NCI-H2171 (cell line): ENCODE data around the gene KRT33A.
"Not testable (repeated sequence)": the region's sequence is repeated elsewhere in the genome, so short reads cannot be mapped to it uniquely, and the experiment has no call there.

Source experiments
- DNase-seq: peaks from one replicate; lab custom pipeline; 2025; lab: John Stamatoyannopoulos, UW

Gene KRT33A

GRCh38 chr17:41363881-41364280 is 13.3 kb upstream of the KRT33A start:
- no peak for DNase-seq

GRCh38 chr17:41360296-41360995 is 9.8 kb upstream of the KRT33A start:
- DNase-seq: no peak

GRCh38 chr17:41354536-41354935 is 3.9 kb upstream of the KRT33A start:
- no peak for DNase-seq

- DNase-seq: no peak
Observed at GRCh38 chr17:41352597-41353366, 2.2 kb upstream of the KRT33A start.

GRCh38 chr17:41351177-41351576 is 549 bp upstream of the KRT33A start:
- no peak for DNase-seq

GRCh38 chr17:41347869-41348760 is 2.5 kb downstream of the KRT33A start:
- DNase-seq: no peak

GRCh38 chr17:41346421-41346820 is 4.2 kb downstream of the KRT33A start:
- DNase-seq: not testable (repeated sequence)

GRCh38 chr17:41345992-41346391 is 4.6 kb downstream of the KRT33A start:
- DNase-seq: no peak

GRCh38 chr17:41343029-41343428 is 7.6 kb downstream of the KRT33A start:
- no peak for DNase-seq

- DNase-seq: no peak
Observed at GRCh38 chr17:41340934-41341861, 9.4 kb downstream of the KRT33A start.

- no peak for DNase-seq
Observed at GRCh38 chr17:41340494-41340893, 10.1 kb downstream of the KRT33A start.

- no peak for DNase-seq
Observed at GRCh38 chr17:41339571-41340172, 11.0 kb downstream of the KRT33A start.

- no peak for DNase-seq
Observed at GRCh38 chr17:41338961-41339485, 11.6 kb downstream of the KRT33A start.

- no peak for DNase-seq
Observed at GRCh38 chr17:41335747-41336146, 14.9 kb downstream of the KRT33A start.

GRCh38 chr17:41334385-41335305 is 16.0 kb downstream of the KRT33A start:
- no peak for DNase-seq

- DNase-seq: no peak
Observed at GRCh38 chr17:41333836-41334235, 16.8 kb downstream of the KRT33A start.

- DNase-seq: no peak
Observed at GRCh38 chr17:41333098-41333497, 17.5 kb downstream of the KRT33A start.

GRCh38 chr17:41332239-41332638 is 18.4 kb downstream of the KRT33A start:
- no peak for DNase-seq

GRCh38 chr17:41331606-41332005 is 19.0 kb downstream of the KRT33A start:
- DNase-seq: no peak
